ENCODE data around the gene ASPN.

DNA sequence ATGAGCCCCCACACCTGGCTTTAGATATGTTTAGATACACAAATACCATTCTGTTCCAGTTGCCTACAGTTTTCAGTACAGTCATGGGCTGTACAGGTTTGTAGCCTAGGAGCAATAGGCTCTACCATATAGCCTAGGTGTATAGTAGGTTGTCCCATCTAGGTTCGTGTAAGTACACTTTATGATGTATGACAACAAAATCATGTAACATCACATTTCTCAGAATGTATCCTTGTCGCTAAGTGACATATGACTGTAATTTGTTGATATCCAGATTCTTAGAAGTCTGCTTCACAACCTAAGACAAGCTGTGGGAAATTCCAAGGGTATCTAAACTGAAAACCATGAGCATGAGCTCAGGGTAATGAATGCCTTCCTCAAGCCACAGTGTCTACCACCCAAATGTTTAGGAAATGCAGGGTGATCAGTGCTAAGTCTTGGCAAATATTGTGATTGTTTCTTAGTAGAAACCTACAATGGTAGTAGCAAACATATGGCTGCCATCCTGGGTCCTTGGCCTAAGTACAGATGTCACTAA lies 45.1 kb upstream of the ASPN start:
- TF ChIP-seq ZBTB33 (IDR thresholded peaks at IDR 0.05) (no peak), CTCF (IDR thresholded peaks at IDR 0.05 in 2 of 3, conservative IDR thresholded peaks at IDR 0.05 in 1 of 3; ENCODE audit: control insufficient read depth in 2 of 3, extremely low read depth in 1 of 3, insufficient read depth in 1 of 3, low read depth in 3 of 3, low read length in 3 of 3) (no peak), NFYB (IDR thresholded peaks at IDR 0.05; ENCODE audit: insufficient read depth, low read depth, low read length) (no peak)
- TF ChIP-seq, protein P1, sequence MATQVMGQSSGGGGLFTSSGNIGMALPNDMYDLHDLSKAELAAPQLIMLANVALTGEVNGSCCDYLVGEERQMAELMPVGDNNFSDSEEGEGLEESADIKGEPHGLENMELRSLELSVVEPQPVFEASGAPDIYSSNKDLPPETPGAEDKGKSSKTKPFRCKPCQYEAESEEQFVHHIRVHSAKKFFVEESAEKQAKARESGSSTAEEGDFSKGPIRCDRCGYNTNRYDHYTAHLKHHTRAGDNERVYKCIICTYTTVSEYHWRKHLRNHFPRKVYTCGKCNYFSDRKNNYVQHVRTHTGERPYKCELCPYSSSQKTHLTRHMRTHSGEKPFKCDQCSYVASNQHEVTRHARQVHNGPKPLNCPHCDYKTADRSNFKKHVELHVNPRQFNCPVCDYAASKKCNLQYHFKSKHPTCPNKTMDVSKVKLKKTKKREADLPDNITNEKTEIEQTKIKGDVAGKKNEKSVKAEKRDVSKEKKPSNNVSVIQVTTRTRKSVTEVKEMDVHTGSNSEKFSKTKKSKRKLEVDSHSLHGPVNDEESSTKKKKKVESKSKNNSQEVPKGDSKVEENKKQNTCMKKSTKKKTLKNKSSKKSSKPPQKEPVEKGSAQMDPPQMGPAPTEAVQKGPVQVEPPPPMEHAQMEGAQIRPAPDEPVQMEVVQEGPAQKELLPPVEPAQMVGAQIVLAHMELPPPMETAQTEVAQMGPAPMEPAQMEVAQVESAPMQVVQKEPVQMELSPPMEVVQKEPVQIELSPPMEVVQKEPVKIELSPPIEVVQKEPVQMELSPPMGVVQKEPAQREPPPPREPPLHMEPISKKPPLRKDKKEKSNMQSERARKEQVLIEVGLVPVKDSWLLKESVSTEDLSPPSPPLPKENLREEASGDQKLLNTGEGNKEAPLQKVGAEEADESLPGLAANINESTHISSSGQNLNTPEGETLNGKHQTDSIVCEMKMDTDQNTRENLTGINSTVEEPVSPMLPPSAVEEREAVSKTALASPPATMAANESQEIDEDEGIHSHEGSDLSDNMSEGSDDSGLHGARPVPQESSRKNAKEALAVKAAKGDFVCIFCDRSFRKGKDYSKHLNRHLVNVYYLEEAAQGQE (IDR thresholded peaks at IDR 0.05; ENCODE audit: low read depth, low read length) = no peak

Measured in GM12878 (cell line).